CMK (cell line): ENCODE measurements around the gene TMEM14A.
"Not testable (repeated sequence)": the region's sequence is repeated elsewhere in the genome, so short reads cannot be mapped to it uniquely, and the experiment has no call there.

Source experiments
- DNase-seq: peaks from one replicate; pipeline ENCODE4 v3.0.0-alpha.2; 2010; ENCODE audit warnings: low read depth

Gene TMEM14A

GRCh38 chr6:52657870-52658269 lies 13.0 kb upstream of the TMEM14A start:
- no peak for DNase-seq

- DNase-seq, result no peak
Measured at GRCh38 chr6:52661551-52661950, 9.4 kb upstream of the TMEM14A start.

GRCh38 chr6:52662031-52662430 lies 8.9 kb upstream of the TMEM14A start:
- no peak for DNase-seq

GRCh38 chr6:52663120-52663935 lies 7.6 kb upstream of the TMEM14A start:
- DNase-seq, result peak; percentile 37

GRCh38 chr6:52663936-52664185 lies 7.1 kb upstream of the TMEM14A start:
- no peak for DNase-seq

- peak; percentile 85 for DNase-seq
Measured at GRCh38 chr6:52664186-52664990, 6.5 kb upstream of the TMEM14A start.

- DNase-seq, result no peak
Measured at GRCh38 chr6:52664991-52665686, 5.8 kb upstream of the TMEM14A start.

- DNase-seq, result no peak
Measured at GRCh38 chr6:52666071-52666470, 4.8 kb upstream of the TMEM14A start.

- no peak for DNase-seq
Measured at GRCh38 chr6:52666523-52666922, 4.4 kb upstream of the TMEM14A start.

GRCh38 chr6:52667572-52667971 lies 3.3 kb upstream of the TMEM14A start:
- DNase-seq, result no peak

- no peak for DNase-seq
Measured at GRCh38 chr6:52671676-52672075, 763 bp downstream of the TMEM14A start.

GRCh38 chr6:52672412-52673025 lies 1.6 kb downstream of the TMEM14A start:
- DNase-seq, result no peak

- no peak for DNase-seq
Measured at GRCh38 chr6:52674666-52675065, 3.8 kb downstream of the TMEM14A start.

GRCh38 chr6:52675372-52675771 lies 4.5 kb downstream of the TMEM14A start:
- no peak for DNase-seq

- DNase-seq, result not testable (repeated sequence)
Measured at GRCh38 chr6:52676631-52677030, 5.7 kb downstream of the TMEM14A start.

GRCh38 chr6:52681416-52681815 lies 10.5 kb downstream of the TMEM14A start:
- no peak for DNase-seq

GRCh38 chr6:52686878-52687699 lies 16.2 kb downstream of the TMEM14A start:
- DNase-seq, result no peak

GRCh38 chr6:52689857-52690256 lies 18.9 kb downstream of the TMEM14A start:
- DNase-seq, result no peak

- DNase-seq, result no peak
Measured at GRCh38 chr6:52691718-52692117, 20.8 kb downstream of the TMEM14A start.

GRCh38 chr6:52693773-52694172 lies 22.9 kb downstream of the TMEM14A start:
- no peak for DNase-seq

- no peak for DNase-seq
Measured at GRCh38 chr6:52694404-52694803, 23.5 kb downstream of the TMEM14A start.

GRCh38 chr6:52696418-52696817 lies 25.5 kb downstream of the TMEM14A start:
- no peak for DNase-seq
